SU-DHL-6 (cell line): ENCODE results near the gene BOK.

ENCODE experiments used
- H2AFZ ChIP-seq: fragments of 200-600 bp; sonication (generic); 2 replicates; pipeline ENCODE4 v1.6.1; 2014; ENCODE audit warnings: low read depth, mild to moderate bottlenecking, moderate library complexity, mixed read lengths, antibody characterized with exemption, low read length; ENCODE audit not compliant: severe bottlenecking
- H3F3A ChIP-seq: fragments of 200-600 bp; shearing (Covaris generic); 2 replicates; pipeline ENCODE4 v1.6.0; 2016; ENCODE audit warnings: antibody characterized with exemption, mild to moderate bottlenecking; ENCODE audit not compliant: insufficient read depth
- H3K27ac ChIP-seq: fragments of 200-600 bp; sonication (generic); 2 replicates; pipeline ENCODE4 v1.5.1; 2016; ENCODE audit warnings: low read depth, mild to moderate bottlenecking, low read length, moderate library complexity, mixed read lengths
- H3K27me3 ChIP-seq: fragments of 200-600 bp; sonication (generic), shearing (Covaris generic); 2 replicates; pipeline ENCODE4 v1.6.0; 2014; ENCODE audit warnings: mild to moderate bottlenecking, low read length
- H3K36me3 ChIP-seq: fragments of 200-600 bp; sonication (generic); 2 replicates; pipeline ENCODE4 v1.6.1; 2014; ENCODE audit warnings: mild to moderate bottlenecking, low read length, mixed read lengths
- H3K4me2 ChIP-seq: fragments of 300-600, 200-600 bp; shearing (Covaris generic), sonication (generic); 2 replicates; pipeline ENCODE4 v1.6.0; 2014; ENCODE audit warnings: low read length, low read depth, mild to moderate bottlenecking; ENCODE audit not compliant: poor library complexity, severe bottlenecking
- H3K4me3 ChIP-seq: fragments of 200-600 bp; sonication (generic); 2 replicates; pipeline ENCODE4 v1.5.1; 2014; ENCODE audit warnings: antibody characterized with exemption, low read length, mild to moderate bottlenecking, mixed read lengths; ENCODE audit not compliant: insufficient read depth, poor library complexity, severe bottlenecking
- H3K79me2 ChIP-seq: fragments of 200-600 bp; sonication (generic); 2 replicates; pipeline ENCODE4 v1.6.1; 2014; ENCODE audit warnings: mild to moderate bottlenecking, low read length, moderate library complexity; ENCODE audit not compliant: insufficient read depth
- H3K9ac ChIP-seq: fragments of 200-600 bp; sonication (generic); 2 replicates; pipeline ENCODE4 v1.7.0; 2014; ENCODE audit warnings: mild to moderate bottlenecking, low read length
- H3K9me2 ChIP-seq: fragments of 200-600 bp; sonication (generic); replicated peaks from 2 replicates; pipeline ENCODE4 v1.6.1; 2014; ENCODE audit warnings: low read length; ENCODE audit not compliant: insufficient read depth
- H3K9me3 ChIP-seq: fragments of 200-600 bp; sonication (generic); 2 replicates; pipeline ENCODE4 v1.6.1; 2014; ENCODE audit warnings: low read length, mixed read lengths; ENCODE audit not compliant: insufficient read depth
- H4K20me1 ChIP-seq: fragments of 200-600 bp; sonication (generic); 2 replicates; pipeline ENCODE4 v1.6.1; 2014; ENCODE audit warnings: low read depth, mild to moderate bottlenecking, antibody characterized with exemption, low read length, moderate library complexity, mixed read lengths
- CTCF ChIP-seq: fragments of 200-600 bp; sonication (generic); IDR thresholded peaks from one replicate; pipeline ENCODE4 v1.5.1; 2017; ENCODE audit warnings: antibody characterized with exemption, mild to moderate bottlenecking, low read length, moderate library complexity; ENCODE audit not compliant: insufficient read depth, poor library complexity, severe bottlenecking
- EZH2phosphoT487 ChIP-seq: fragments of 200-600 bp; sonication (generic), shearing (Covaris generic); conservative IDR thresholded peaks from 2 replicates; pipeline ENCODE4 v1.6.1; 2018; ENCODE audit warnings: mild to moderate bottlenecking, antibody characterized with exemption, low read length, moderate library complexity, mixed read lengths

The BOK gene

GRCh38 chr2:241560162-241560882 lies 1.8 kb downstream of the BOK start:
- H3F3A ChIP-seq = 0 out of 2 replicates have a peak, but pooled peaks cover 4% of the 10 kb centered on the region
- no peaks in the 10 kb centered on the region for H4K20me1 ChIP-seq
- no peaks in the 10 kb centered on the region for H3K9me2 ChIP-seq
- H3K9ac ChIP-seq = no peak overlapping the region
- H3K4me2 ChIP-seq = no peak overlapping the region
- H3K79me2 ChIP-seq = no peaks in the 10 kb centered on the region
- no peaks in the 10 kb centered on the region for H3K36me3 ChIP-seq
- H3K27ac ChIP-seq = no peak overlapping the region
- no peak for TF ChIP-seq EZH2phosphoT487
- no peak overlapping the region for H3K4me3 ChIP-seq
- H3K9me3 ChIP-seq = no peaks in the 10 kb centered on the region
- H3K27me3 ChIP-seq = no peaks in the 10 kb centered on the region
- no peak overlapping the region for H2AFZ ChIP-seq

- Histone ChIP-seq H3K4me2 (no peak overlapping the region), H3K79me2 (no peaks in the 10 kb centered on the region)
Measured at GRCh38 chr2:241560883-241561474, 2.4 kb downstream of the BOK start.

GRCh38 chr2:241561832-241562231 lies 3.3 kb downstream of the BOK start:
- Histone ChIP-seq H3K4me2 (no peak overlapping the region), H3K36me3 (no peaks in the 10 kb centered on the region), H3K9ac (no peak overlapping the region), H3F3A (0 out of 2 replicates have a peak, but pooled peaks cover 3% of the 10 kb centered on the region), H3K9me2 (no peaks in the 10 kb centered on the region), H3K9me3 (no peaks in the 10 kb centered on the region), H3K27me3 (no peaks in the 10 kb centered on the region), H3K27ac (no peak overlapping the region), H3K79me2 (no peaks in the 10 kb centered on the region), H2AFZ (no peak overlapping the region), H4K20me1 (no peaks in the 10 kb centered on the region), H3K4me3 (no peak overlapping the region)
- no peak for TF ChIP-seq CTCF
- TF ChIP-seq EZH2phosphoT487 = no peak

More at GRCh38 chr2:241560883-241561474, 2.4 kb downstream of the BOK start:
- TF ChIP-seq CTCF (no peak), EZH2phosphoT487 (no peak)
- Histone ChIP-seq H3K9me2 (no peaks in the 10 kb centered on the region), H2AFZ (no peak overlapping the region), H3K9ac (no peak overlapping the region), H3K27ac (no peak overlapping the region), H3K36me3 (no peaks in the 10 kb centered on the region), H3K9me3 (no peaks in the 10 kb centered on the region), H3K4me3 (no peak overlapping the region), H3K27me3 (no peaks in the 10 kb centered on the region), H4K20me1 (no peaks in the 10 kb centered on the region), H3F3A (0 out of 2 replicates have a peak, but pooled peaks cover 4% of the 10 kb centered on the region)

- no peak overlapping the region for H3K27ac ChIP-seq
- H3K4me2 ChIP-seq = no peak overlapping the region
- H3K9me3 ChIP-seq = no peaks in the 10 kb centered on the region
- no peak overlapping the region for H3K4me3 ChIP-seq
- H3K27me3 ChIP-seq = no peaks in the 10 kb centered on the region
- H3K9ac ChIP-seq = no peak overlapping the region
- H3K36me3 ChIP-seq = no peaks in the 10 kb centered on the region
- no peaks in the 10 kb centered on the region for H3K9me2 ChIP-seq
- no peak for TF ChIP-seq EZH2phosphoT487
- no peak for TF ChIP-seq CTCF
- H4K20me1 ChIP-seq = no peaks in the 10 kb centered on the region
- H3K79me2 ChIP-seq = no peaks in the 10 kb centered on the region
- no peak overlapping the region for H2AFZ ChIP-seq
- no peaks in the 10 kb centered on the region for H3F3A ChIP-seq
Measured at GRCh38 chr2:241562269-241562891, 3.8 kb downstream of the BOK start.
